ENCODE results near the gene AHR. TPM values are rescaled to one million over a fixed set of nuclear protein-coding genes. Genes with fewer than 3 reads are reported as not detected.

Gene AHR
- total RNA-seq, 4 donors from 2014 or later, result 93.1 to 145 (median 122) TPM

DNA sequence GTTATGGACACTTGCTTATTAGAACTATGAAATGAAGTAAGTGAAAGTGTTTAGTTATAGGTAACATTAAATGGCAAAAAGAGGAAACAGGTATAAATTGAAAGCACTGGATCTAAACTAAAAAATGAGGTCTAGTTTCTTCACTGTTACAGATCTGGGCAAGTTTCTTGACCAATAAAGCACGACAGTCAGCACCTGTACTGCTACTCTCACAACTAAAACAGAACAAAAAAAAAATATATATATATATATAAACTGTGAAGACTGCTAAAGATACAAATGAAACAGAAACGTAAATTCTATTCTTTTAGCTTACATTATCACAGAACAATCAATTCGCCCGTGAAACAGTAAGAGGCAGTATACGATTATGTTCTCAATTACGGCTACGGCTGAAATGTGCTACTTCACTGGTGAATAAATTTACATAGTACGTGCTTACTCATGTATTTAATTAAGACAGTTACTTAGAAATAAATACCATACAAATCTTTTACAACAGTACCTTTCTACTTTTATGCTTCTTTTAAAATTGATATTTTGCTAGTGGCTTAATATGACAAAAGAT lies 4.2 kb downstream of the AHR start:
- no peak for DNase-seq (ENCODE audit: low spot score in 2 of 2)
- Histone ChIP-seq H3K4me3 (peak overlapping the region; percentile 82), H3K4me1 (peaks cover 60% of the 10 kb centered on the region), H3K9me3 (no peaks in the 10 kb centered on the region), H3K27me3 (no peaks in the 10 kb centered on the region), H3K36me3 (no peaks in the 10 kb centered on the region), H3K27ac (peak overlapping the region; percentile 99)
- no peak for TF ChIP-seq EP300 (IDR thresholded peaks at IDR 0.05)
- no peak for TF ChIP-seq POLR2AphosphoS5 (IDR thresholded peaks at IDR 0.05)
- TF ChIP-seq, protein P1, sequence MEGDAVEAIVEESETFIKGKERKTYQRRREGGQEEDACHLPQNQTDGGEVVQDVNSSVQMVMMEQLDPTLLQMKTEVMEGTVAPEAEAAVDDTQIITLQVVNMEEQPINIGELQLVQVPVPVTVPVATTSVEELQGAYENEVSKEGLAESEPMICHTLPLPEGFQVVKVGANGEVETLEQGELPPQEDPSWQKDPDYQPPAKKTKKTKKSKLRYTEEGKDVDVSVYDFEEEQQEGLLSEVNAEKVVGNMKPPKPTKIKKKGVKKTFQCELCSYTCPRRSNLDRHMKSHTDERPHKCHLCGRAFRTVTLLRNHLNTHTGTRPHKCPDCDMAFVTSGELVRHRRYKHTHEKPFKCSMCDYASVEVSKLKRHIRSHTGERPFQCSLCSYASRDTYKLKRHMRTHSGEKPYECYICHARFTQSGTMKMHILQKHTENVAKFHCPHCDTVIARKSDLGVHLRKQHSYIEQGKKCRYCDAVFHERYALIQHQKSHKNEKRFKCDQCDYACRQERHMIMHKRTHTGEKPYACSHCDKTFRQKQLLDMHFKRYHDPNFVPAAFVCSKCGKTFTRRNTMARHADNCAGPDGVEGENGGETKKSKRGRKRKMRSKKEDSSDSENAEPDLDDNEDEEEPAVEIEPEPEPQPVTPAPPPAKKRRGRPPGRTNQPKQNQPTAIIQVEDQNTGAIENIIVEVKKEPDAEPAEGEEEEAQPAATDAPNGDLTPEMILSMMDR (IDR thresholded peaks at IDR 0.05), result no peak
- TF ChIP-seq POLR2A (IDR thresholded peaks at IDR 0.05), result no peak
- 6% methylated on average over 8 of the region's 8 CpGs for WGBS

DNA sequence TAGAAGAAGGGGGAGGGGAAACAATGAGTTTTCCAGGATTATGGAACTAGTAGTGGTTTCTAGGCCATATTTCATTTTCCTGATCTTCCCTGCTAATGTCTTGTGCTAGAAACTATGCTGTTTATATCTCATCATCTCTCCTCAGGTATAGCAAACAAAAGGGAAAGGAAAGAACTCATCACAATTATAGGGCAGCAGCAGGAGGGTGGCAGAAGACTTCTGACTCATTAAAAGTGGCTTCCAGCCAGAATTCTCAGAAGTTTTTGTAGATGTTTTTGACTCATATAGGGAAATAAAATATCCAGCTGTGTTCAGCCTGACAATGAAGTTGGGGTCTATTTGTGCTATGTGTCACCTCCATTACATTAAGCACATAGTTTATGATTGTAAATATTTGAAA lies 6.5 kb downstream of the AHR start:
- peak overlapping the region; percentile 82 for H3K4me3 ChIP-seq
- peaks cover 77% of the 10 kb centered on the region for H3K4me1 ChIP-seq

DNA sequence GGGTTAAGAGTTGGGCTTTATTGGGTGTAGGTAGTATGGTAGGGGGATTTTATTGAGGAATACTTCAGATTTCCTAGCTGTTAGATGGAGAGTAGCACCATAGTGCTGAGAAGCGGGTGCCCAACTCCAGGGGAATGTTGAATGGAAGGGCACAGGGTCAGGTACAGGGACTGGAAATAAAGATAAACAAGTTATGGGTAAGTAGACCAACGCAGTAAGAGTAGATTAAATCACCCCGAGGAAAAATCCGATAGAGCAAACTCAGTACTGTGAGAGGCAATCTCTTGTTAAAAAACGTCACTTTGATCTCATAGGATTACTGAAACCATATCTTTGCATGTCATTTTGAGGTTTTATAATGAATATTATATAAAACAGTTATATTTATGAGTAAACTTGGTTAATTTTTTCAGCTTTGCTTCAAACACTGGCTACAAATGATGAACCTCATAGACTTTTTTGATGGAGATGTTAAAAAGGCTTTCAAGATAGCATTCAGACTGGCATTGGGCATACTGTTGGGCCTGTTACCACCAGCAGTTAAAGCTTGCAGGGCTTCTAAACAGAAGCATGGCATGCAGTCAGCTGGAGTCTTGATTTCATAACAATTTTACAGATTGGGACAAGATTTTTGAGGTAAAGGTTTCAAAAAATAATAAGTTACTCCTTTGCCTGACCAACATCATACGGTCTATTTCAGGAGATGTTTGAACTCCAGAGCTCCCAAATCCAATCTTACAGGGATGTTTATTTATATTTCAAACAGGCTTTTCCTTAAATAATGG lies 7.1 kb downstream of the AHR start:
- Histone ChIP-seq H3K36me3 (peaks cover 1% of the 10 kb centered on the region), H3K9me3 (no peaks in the 10 kb centered on the region), H3K4me1 (peaks cover 81% of the 10 kb centered on the region), H3K27me3 (no peaks in the 10 kb centered on the region), H3K4me3 (peak overlapping the region; percentile 82), H3K27ac (peak overlapping the region; percentile 63)
- DNase-seq (ENCODE audit: low spot score in 2 of 2), result no peak
- TF ChIP-seq EP300 (IDR thresholded peaks at IDR 0.05) (no peak), POLR2AphosphoS5 (IDR thresholded peaks at IDR 0.05) (no peak), POLR2A (IDR thresholded peaks at IDR 0.05) (no peak)
- TF ChIP-seq, protein P1 (IDR thresholded peaks at IDR 0.05), result no peak
- WGBS, result 56% methylated on average over 6 of the region's 6 CpGs

More for the DNA sequence above, 6.5 kb downstream of the AHR start:
- H3K36me3 ChIP-seq, result no peaks in the 10 kb centered on the region
- DNase-seq (ENCODE audit: low spot score in 2 of 2), result no peak
- H3K27me3 ChIP-seq, result no peaks in the 10 kb centered on the region
- H3K27ac ChIP-seq, result peak overlapping the region; percentile 63
- no peaks in the 10 kb centered on the region for H3K9me3 ChIP-seq
- TF ChIP-seq EP300 (IDR thresholded peaks at IDR 0.05) (no peak), POLR2AphosphoS5 (IDR thresholded peaks at IDR 0.05) (no peak), POLR2A (IDR thresholded peaks at IDR 0.05) (no peak)
- TF ChIP-seq, protein P1 (IDR thresholded peaks at IDR 0.05), result no peak

DNA sequence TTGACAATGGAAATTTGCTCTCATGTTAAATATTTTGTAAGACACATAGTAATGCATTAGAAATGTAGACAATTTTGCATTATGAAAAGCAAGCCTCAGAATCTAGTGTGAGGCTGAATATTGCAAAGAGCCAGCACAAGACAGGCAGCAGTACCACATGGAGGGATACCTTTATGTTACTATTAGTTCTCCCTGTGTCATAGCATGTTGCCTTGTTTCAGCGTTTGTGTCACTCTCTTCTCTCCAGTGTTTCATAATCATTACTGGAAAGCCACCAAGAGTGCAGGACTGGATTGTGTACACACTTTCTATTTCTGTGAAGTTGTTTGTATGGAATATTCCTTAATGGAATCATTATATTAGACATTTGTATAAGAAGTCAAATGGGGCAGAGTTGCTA lies 8.5 kb downstream of the AHR start:
- Histone ChIP-seq H3K36me3 (peaks cover 7% of the 10 kb centered on the region), H3K9me3 (no peaks in the 10 kb centered on the region), H3K27ac (peak overlapping the region; percentile 69), H3K4me1 (peaks cover 83% of the 10 kb centered on the region), H3K27me3 (no peaks in the 10 kb centered on the region), H3K4me3 (peak overlapping the region; percentile 20)
- no peak for TF ChIP-seq POLR2AphosphoS5 (IDR thresholded peaks at IDR 0.05)
- TF ChIP-seq POLR2A (IDR thresholded peaks at IDR 0.05), result no peak
- no peak for TF ChIP-seq EP300 (IDR thresholded peaks at IDR 0.05)
- TF ChIP-seq, protein P1 (IDR thresholded peaks at IDR 0.05), result no peak
- no peak for DNase-seq (ENCODE audit: low spot score in 2 of 2)
- WGBS, result 0% methylated on average over 1 of the region's 1 CpG

DNA sequence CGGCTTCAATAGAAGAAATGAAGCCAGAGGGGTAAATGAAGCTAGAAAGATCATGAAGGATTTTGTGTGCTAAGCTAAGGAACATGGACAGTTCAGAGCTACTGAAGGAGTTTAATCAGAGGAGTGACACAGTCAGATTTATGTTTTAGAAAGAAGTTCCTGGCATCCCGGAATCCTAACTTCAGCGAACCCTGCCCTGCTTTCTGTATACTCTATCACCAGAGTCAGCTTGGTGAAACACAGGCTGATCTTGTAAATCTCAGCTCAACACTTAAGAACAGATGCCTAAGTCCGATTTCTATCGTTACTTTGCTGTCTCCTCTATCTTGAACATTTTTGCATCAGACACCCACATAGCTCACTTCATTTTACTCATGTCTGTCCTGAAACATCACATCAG lies 9.1 kb downstream of the AHR start:
- Histone ChIP-seq H3K4me1 (peaks cover 82% of the 10 kb centered on the region), H3K4me3 (peak overlapping the region; percentile 20), H3K27ac (peak overlapping the region; percentile 69), H3K36me3 (peaks cover 9% of the 10 kb centered on the region), H3K9me3 (no peaks in the 10 kb centered on the region), H3K27me3 (no peaks in the 10 kb centered on the region)
- 51% methylated on average over 5 of the region's 5 CpGs for WGBS
- TF ChIP-seq POLR2AphosphoS5 (IDR thresholded peaks at IDR 0.05) (no peak), POLR2A (IDR thresholded peaks at IDR 0.05) (no peak), EP300 (IDR thresholded peaks at IDR 0.05) (no peak)
- TF ChIP-seq, protein P1 (IDR thresholded peaks at IDR 0.05), result no peak
- DNase-seq (ENCODE audit: low spot score in 2 of 2), result no peak
